ENCODE results near the gene SUN2.

SUN2 gene

DNA sequence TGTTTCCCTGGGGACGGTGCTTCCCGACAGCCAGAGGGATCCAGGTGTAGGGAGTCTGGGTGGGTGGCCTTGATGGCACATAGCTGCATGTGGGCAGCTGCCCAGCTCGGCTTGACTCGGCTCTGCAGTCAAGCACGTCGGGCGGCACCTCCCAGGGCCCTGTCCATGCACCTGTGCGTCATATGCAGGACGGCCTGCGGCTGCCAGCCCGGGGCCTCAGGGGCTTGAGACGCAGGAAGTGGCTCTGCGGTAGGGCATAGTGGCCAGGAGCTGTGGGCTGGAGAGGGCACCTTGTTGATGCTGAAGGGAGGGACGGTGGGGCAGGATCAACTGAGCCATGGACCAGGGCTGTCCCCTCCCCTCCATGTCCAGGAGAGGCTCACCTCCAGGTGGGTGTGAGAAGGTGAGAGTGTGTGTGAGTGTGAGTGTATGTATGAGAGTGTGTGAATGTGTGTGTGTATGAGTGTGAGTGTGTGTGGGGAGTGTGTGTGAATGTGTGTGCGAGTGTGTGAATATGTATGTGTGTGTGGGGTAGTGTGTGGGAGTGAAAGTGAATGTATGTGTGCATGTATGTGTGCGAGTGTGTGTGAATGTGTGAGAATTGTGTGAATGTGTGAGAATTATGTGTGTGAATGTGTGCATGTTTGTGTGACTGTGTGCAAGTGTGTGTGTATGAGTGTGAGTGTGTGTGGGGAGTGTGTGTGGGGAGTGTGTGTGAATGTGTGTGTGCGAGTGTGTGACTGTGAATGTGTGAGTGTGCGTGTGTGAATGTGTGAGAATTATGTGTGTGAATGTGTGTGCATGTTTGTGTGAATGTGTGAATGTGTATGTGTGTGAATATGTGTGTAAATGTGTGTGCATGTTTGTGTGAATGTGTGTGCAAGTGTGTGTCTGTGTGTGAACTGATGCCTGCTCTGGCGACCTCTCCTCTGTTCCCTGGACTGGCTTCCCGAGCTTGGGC, 5.7 kb upstream of the SUN2 start:
- in situ Hi-C loops (cut with HindIII; ENCODE audit: low sequenced_read_pairs): no loop called here
- TF ChIP-seq, protein P1, sequence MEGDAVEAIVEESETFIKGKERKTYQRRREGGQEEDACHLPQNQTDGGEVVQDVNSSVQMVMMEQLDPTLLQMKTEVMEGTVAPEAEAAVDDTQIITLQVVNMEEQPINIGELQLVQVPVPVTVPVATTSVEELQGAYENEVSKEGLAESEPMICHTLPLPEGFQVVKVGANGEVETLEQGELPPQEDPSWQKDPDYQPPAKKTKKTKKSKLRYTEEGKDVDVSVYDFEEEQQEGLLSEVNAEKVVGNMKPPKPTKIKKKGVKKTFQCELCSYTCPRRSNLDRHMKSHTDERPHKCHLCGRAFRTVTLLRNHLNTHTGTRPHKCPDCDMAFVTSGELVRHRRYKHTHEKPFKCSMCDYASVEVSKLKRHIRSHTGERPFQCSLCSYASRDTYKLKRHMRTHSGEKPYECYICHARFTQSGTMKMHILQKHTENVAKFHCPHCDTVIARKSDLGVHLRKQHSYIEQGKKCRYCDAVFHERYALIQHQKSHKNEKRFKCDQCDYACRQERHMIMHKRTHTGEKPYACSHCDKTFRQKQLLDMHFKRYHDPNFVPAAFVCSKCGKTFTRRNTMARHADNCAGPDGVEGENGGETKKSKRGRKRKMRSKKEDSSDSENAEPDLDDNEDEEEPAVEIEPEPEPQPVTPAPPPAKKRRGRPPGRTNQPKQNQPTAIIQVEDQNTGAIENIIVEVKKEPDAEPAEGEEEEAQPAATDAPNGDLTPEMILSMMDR (IDR thresholded peaks at IDR 0.05; ENCODE audit: low read depth, low read length): no peak
- DNase-seq (ENCODE audit: low read depth, low spot score): no peak
- H3K4me3 ChIP-seq (ENCODE audit: low read depth, low read length): no peak overlapping the region

DNA sequence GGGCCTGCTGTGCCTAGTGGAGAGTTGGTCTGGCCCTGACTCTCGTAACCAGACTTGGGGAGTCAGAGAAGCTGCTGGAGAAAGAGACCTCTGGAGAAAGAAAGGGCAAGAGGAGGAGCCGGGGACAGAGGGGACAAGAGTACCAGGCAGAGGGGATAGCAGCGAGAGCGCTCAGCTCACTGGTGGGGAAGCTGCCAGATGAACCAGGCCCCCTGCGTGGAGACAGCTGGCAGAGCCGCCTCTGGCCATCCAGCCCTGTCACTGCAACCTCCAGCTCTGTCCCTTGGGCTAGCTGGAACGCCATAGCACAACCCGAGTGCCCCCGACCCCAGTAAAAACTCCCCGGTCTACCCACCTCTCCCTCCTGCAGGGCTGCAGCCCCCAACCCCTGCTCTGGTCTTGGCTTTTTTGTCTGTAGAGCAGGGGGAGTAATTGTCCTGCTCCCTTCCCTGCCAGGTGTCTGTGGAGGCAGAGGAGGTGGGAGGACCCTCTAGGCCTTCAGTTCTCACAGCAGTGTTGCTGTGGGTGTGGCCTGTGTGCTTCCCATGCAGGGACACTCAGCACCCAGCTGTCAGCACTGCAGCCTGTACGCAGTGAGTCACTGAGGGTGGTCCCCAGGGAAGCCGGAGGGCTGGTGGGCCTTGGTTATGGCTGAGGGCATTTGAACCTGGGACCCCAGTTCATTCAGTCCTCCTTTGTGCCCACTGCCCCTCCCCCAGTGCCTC, 4.8 kb upstream of the SUN2 start:
- in situ Hi-C loops (cut with HindIII; ENCODE audit: low sequenced_read_pairs): no loop called here
- no peak for DNase-seq (ENCODE audit: low read depth, low spot score)
- TF ChIP-seq, protein P1 (IDR thresholded peaks at IDR 0.05; ENCODE audit: low read depth, low read length): no peak
- no peak overlapping the region for H3K4me3 ChIP-seq (ENCODE audit: low read depth, low read length)

DNA sequence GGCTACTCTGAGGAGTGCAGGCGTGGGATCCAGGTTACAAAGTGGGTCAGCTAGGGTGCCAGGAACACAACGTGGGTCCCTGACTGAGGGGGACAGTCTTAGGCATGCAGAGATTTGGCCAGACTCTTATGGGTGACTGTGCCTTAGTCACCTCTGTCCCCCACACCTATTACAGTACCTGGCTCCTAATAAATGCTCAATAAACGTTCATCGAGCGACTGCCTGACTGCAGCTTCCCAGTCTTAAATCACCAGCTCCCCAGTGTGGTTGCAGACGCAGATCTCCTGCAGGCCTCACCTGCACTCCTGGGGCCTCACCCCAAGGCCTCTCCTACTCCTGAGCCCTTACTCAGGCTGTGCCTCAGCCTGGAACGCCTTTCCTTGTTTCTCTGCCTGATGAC, 3.2 kb upstream of the SUN2 start:
- DNase-seq (ENCODE audit: low read depth, low spot score): no peak
- TF ChIP-seq, protein P1 (IDR thresholded peaks at IDR 0.05; ENCODE audit: low read depth, low read length): no peak
- in situ Hi-C loops (cut with HindIII; ENCODE audit: low sequenced_read_pairs): no loop called here
- H3K4me3 ChIP-seq (ENCODE audit: low read depth, low read length): no peak overlapping the region

DNA sequence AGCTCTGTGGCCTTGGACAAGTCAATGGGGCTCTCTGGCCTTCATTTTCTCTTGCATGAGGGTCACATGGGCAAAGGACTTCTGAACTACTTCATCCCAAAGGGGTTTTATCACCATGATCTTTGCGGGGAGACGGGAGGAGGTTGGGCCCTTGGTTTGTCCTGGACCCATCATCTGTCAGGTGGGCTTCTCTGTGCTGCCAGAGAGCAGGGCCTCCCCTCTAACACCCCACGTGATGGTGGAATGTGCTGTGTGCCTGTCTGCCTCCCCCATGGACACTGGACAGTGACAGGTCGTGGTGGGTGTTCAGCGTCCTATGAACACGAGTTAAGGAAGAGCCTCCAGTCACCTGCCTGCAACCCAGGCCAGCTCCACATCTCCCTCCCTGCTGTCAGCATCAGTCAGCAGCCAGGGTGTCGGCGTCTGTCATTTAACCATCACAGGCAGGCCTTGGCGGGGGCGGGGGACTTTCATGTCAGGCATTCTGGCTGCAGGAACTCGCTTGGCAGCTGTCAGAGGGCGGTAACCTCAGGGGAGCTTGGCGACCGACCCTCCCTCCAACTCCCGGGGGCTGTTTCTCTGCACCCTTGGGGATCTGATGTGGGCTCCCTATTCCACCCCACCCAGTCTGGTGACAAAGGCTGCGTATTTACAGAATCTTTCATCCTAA, 2.6 kb upstream of the SUN2 start:
- in situ Hi-C loops (cut with HindIII; ENCODE audit: low sequenced_read_pairs): no loop called here
- TF ChIP-seq, protein P1 (IDR thresholded peaks at IDR 0.05; ENCODE audit: low read depth, low read length): no peak
- DNase-seq (ENCODE audit: low read depth, low spot score): no peak
- no peak overlapping the region for H3K4me3 ChIP-seq (ENCODE audit: low read depth, low read length)

DNA sequence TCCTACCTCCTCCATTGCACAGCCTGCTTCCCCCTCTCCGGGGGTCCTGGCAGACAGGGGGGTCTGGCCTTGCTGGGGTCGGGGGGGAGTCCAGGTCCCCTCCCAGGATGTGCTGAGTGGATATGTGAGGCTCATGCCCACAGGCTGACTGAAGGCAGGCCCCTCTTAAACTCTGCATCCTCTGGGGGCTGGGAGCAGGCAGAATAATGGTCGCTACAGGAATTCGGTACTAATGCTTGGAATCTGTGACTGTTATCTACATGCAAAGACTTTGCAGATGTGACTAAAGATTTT, 1.6 kb upstream of the SUN2 start:
- TF ChIP-seq, protein P1 (IDR thresholded peaks at IDR 0.05; ENCODE audit: low read depth, low read length): no peak
- H3K4me3 ChIP-seq (ENCODE audit: low read depth, low read length): no peak overlapping the region
- DNase-seq (ENCODE audit: low read depth, low spot score): no peak

DNA sequence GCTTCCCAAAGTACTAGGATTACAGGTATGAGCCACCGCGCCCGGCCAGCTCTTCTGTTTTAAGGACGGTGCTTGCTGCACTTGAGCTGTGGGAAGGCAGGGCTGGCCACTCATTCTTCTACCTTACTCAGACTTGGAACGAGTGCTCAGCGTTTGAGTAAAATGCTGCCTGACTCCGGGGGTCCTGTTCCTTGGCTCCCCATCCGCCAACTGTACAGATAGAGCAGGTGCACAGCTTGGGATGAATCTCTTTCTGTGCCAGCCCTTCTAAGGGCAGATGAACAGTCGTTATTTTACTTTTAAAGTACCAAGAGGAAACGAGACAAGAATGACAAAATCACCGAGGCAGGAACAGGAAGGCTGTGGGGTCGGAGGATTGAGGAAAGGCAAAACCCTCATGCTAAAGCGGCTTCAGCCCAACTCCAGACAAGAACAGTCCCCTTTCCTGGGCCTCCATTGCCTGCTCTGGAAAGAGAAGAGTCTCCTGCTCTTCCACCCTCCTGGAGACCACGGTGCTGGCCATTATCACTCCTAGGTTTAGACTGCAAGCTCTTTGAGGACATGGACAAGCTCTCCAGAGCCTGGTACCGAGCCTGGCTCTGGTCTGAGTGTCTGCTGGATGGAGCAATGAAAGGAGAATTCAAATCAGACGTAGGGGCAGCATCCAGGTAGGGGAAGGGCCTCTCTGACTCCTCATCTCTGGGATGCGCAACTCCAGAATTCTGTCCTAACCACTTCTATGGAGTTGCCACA, 1.1 kb upstream of the SUN2 start:
- in situ Hi-C loops (cut with HindIII; ENCODE audit: low sequenced_read_pairs): no loop called here
- H3K4me3 ChIP-seq (ENCODE audit: low read depth, low read length): peak overlapping the region; percentile 63
- no peak for DNase-seq (ENCODE audit: low read depth, low spot score)
- TF ChIP-seq, protein P1 (IDR thresholded peaks at IDR 0.05; ENCODE audit: low read depth, low read length): no peak

More for the DNA sequence above, 1.6 kb upstream of the SUN2 start:
- in situ Hi-C loops (cut with HindIII; ENCODE audit: low sequenced_read_pairs): no loop called here
